CD4-positive, alpha-beta T cell (primary cell): ENCODE data around the gene RNF213. TPM values are rescaled to one million over a fixed set of nuclear protein-coding genes. Genes with fewer than 3 reads are reported as not detected.

Source experiments
- ATAC-seq: fragments of 200-7000 bp; cut with Tn5 transposase; one replicate; pipeline ENCODE4 v1.10.0; 2022; ENCODE audit warnings: mild to moderate bottlenecking; ENCODE audit not compliant: poor library complexity
- CTCF ChIA-PET: fragments of 350-600 bp; sonication (Branson Sonifier 250); formaldehyde crosslinking; loops from one replicate; lab custom pipeline; 2021; ENCODE audit warnings: antibody characterized with exemption, inconsistent platforms; lab: Charles Lee
- POLR2A ChIA-PET: fragments of 350-600 bp; sonication (Branson Sonifier 250); formaldehyde crosslinking; loops from one replicate; lab custom pipeline; 2021; ENCODE audit warnings: antibody characterized with exemption, inconsistent platforms; lab: Charles Lee
- DNase-seq, 14 experiments: peaks; one replicate each; pipeline ENCODE4 v3.0.0-alpha.2; 2013 to 2020; ENCODE audit warnings: mixed read lengths in 2 of 14
- H3K27ac ChIP-seq, 2 donors: one replicate each; pipeline versions ENCODE4 v1.5.1 to v1.7.0; 2013; ENCODE audit warnings: low read length in 2 of 2, low read depth in 1 of 2, mild to moderate bottlenecking in 1 of 2
- H3K27me3 ChIP-seq, 2 experiments: 1 replicate in 1 of 2; 2 replicates in 1 of 2; pipeline versions ENCODE4 v1.6.1 to v1.7.0; 2013; ENCODE audit warnings: low read length in 2 of 2, control low read depth in 1 of 2, mild to moderate bottlenecking in 1 of 2, moderate library complexity in 1 of 2; ENCODE audit not compliant: insufficient read depth in 2 of 2, control insufficient read depth in 1 of 2
- H3K36me3 ChIP-seq: one replicate; pipeline ENCODE4 v1.6.1; 2013; ENCODE audit warnings: low read length, control low read depth; ENCODE audit not compliant: insufficient read depth
- H3K4me1 ChIP-seq: one replicate; pipeline ENCODE4 v1.6.1; 2013; ENCODE audit warnings: low read length, control low read depth; ENCODE audit not compliant: insufficient read depth
- H3K4me3 ChIP-seq: one replicate; pipeline ENCODE4 v1.5.1; 2013; ENCODE audit warnings: mild to moderate bottlenecking, low read length, moderate library complexity
- H3K9me3 ChIP-seq, 2 experiments: 1 replicate in 1 of 2; 2 replicates in 1 of 2; pipeline versions ENCODE4 v1.6.1 to v1.7.0; 2013; ENCODE audit warnings: low read length in 2 of 2, mild to moderate bottlenecking in 2 of 2, control low read depth in 1 of 2, moderate library complexity in 1 of 2; ENCODE audit not compliant: control insufficient read depth in 1 of 2, insufficient read depth in 1 of 2
- H3K27ac Mint-ChIP-seq: one replicate; pipeline ENCODE4 v1.8.0; 2020; ENCODE audit warnings: mixed read lengths
- H3K27me3 Mint-ChIP-seq: one replicate; pipeline ENCODE4 v1.8.0; 2021; ENCODE audit warnings: mixed read lengths
- H3K36me3 Mint-ChIP-seq: one replicate; pipeline ENCODE4 v1.8.0; 2021; ENCODE audit warnings: low read depth, mixed read lengths
- H3K4me1 Mint-ChIP-seq: one replicate; pipeline ENCODE4 v1.8.0; 2021; ENCODE audit warnings: low read depth, mixed read lengths
- H3K4me3 Mint-ChIP-seq: one replicate; pipeline ENCODE4 v1.8.0; 2020; ENCODE audit warnings: mild to moderate bottlenecking, mixed read lengths
- H3K9me3 Mint-ChIP-seq: one replicate; pipeline ENCODE4 v1.8.0; 2020; ENCODE audit warnings: mixed read lengths
- CTCF ChIP-seq: fragments of 200-600 bp; IDR thresholded peaks from one replicate; pipeline ENCODE4 v1.8.0; 2022; ENCODE audit warnings: antibody characterized with exemption, mild to moderate bottlenecking
- intact Hi-C, 2 experiments: fragments of 100-400 bp; cut with DNase I in 1 of 2; cut with micrococcal nuclease in 1 of 2; formaldehyde crosslinking; loops; one replicate each; pipeline versions ENCODE4 v1.15.1 to v1.9.0; 2023 to 2025; cut with DNase I, micrococcal nuclease
- total RNA-seq, 174 experiments: library from RNA in 2 of 174; stranded (reverse) in 2 of 174; gene quantifications; one replicate each; pipeline ENCODE4 v1.2.3 and lab custom pipeline; 2021 to 2026

RNF213 gene
- total RNA-seq, 2 experiments from 2014 or later: 290 to 312 TPM

- peaks cover 99% of the 10 kb centered on the region for H3K36me3 ChIP-seq
- H3K9me3 ChIP-seq: peaks cover 0 to 3% of the 10 kb centered on the region in 2 experiments
- H3K4me3 Mint-ChIP-seq: no peak overlapping the region
- POLR2A ChIA-PET: no interaction called here
- intact Hi-C loops: no loop called here
- H3K9me3 Mint-ChIP-seq: no peaks in the 10 kb centered on the region
- peaks cover 92% of the 10 kb centered on the region for H3K36me3 Mint-ChIP-seq
- no peaks in the 10 kb centered on the region for H3K27me3 ChIP-seq
- no peak overlapping the region for H3K4me3 ChIP-seq
- ATAC-seq (no peak), DNase-seq (peak in 1 of 14 experiments; percentile 24)
- no peaks in the 10 kb centered on the region for H3K27me3 Mint-ChIP-seq
- H3K27ac Mint-ChIP-seq: no peak overlapping the region
- H3K4me1 ChIP-seq: no peaks in the 10 kb centered on the region
- no peak overlapping the region for H3K27ac ChIP-seq
- CTCF ChIA-PET: no interaction called here
- TF ChIP-seq CTCF: no peak
- no peaks in the 10 kb centered on the region for H3K4me1 Mint-ChIP-seq
Observed at GRCh38 chr17:80345841-80346497, 85.3 kb downstream of the RNF213 start.

- no peaks in the 10 kb centered on the region for H3K4me1 Mint-ChIP-seq
- H3K4me1 ChIP-seq: no peaks in the 10 kb centered on the region
- ATAC-seq: no peak
- DNase-seq: peak in 1 of 14 experiments; percentile 31
- TF ChIP-seq CTCF: no peak
- no peak overlapping the region for H3K27ac Mint-ChIP-seq
- POLR2A ChIA-PET: no interaction called here
- H3K27me3 ChIP-seq: no peaks in the 10 kb centered on the region
- no peak overlapping the region for H3K4me3 ChIP-seq
- H3K36me3 ChIP-seq: peaks cover 99% of the 10 kb centered on the region
- CTCF ChIA-PET: no interaction called here
- H3K36me3 Mint-ChIP-seq: peaks cover 94% of the 10 kb centered on the region
- H3K27ac ChIP-seq: no peak overlapping the region
- H3K9me3 Mint-ChIP-seq: no peaks in the 10 kb centered on the region
- peaks cover 0 to 3% of the 10 kb centered on the region in 2 experiments for H3K9me3 ChIP-seq
- H3K27me3 Mint-ChIP-seq: no peaks in the 10 kb centered on the region
- intact Hi-C loops: no loop called here
- no peak overlapping the region for H3K4me3 Mint-ChIP-seq
Observed at GRCh38 chr17:80346498-80347275, 86.0 kb downstream of the RNF213 start.

GRCh38 chr17:80347536-80347935 is 86.9 kb downstream of the RNF213 start:
- ATAC-seq: no peak
- ChIA-PET CTCF (no interaction called here), POLR2A (no interaction called here)
- no peaks in the 10 kb centered on the region for H3K27me3 Mint-ChIP-seq
- Histone ChIP-seq H3K4me3 (no peak overlapping the region), H3K27ac (no peak overlapping the region), H3K36me3 (peaks cover 100% of the 10 kb centered on the region), H3K4me1 (no peaks in the 10 kb centered on the region), H3K9me3 (peaks cover 0 to 3% of the 10 kb centered on the region in 2 experiments), H3K27me3 (no peaks in the 10 kb centered on the region)
- DNase-seq: no peak
- no peaks in the 10 kb centered on the region for H3K9me3 Mint-ChIP-seq
- no peaks in the 10 kb centered on the region for H3K4me1 Mint-ChIP-seq
- intact Hi-C loops: no loop called here
- no peak for TF ChIP-seq CTCF
- no peak overlapping the region for H3K4me3 Mint-ChIP-seq
- H3K27ac Mint-ChIP-seq: no peak overlapping the region
- peaks cover 97% of the 10 kb centered on the region for H3K36me3 Mint-ChIP-seq
